KG1 (cell line): ENCODE results near the gene SYCP2L.
"Not testable (repeated sequence)": the region's sequence is repeated elsewhere in the genome, so short reads cannot be mapped to it uniquely, and the experiment has no call there.

Experiments
- DNase-seq: peaks from one replicate; lab custom pipeline; 2025; lab: John Stamatoyannopoulos, UW

Gene SYCP2L

GRCh38 chr6:10880366-10880765 lies 6.5 kb upstream of the SYCP2L start:
- no peak for DNase-seq

- not testable (repeated sequence) for DNase-seq
Observed at GRCh38 chr6:10882253-10882630, 4.6 kb upstream of the SYCP2L start.

- DNase-seq, result no peak
Observed at GRCh38 chr6:10882657-10883171, 4.1 kb upstream of the SYCP2L start.

GRCh38 chr6:10883312-10884244 lies 3.3 kb upstream of the SYCP2L start:
- no peak for DNase-seq

GRCh38 chr6:10884245-10884972 lies 2.4 kb upstream of the SYCP2L start:
- no peak for DNase-seq

- not testable (repeated sequence) for DNase-seq
Observed at GRCh38 chr6:10886365-10886690, 524 bp upstream of the SYCP2L start.

GRCh38 chr6:10890151-10890550 lies 3.3 kb downstream of the SYCP2L start:
- DNase-seq, result no peak

- DNase-seq, result no peak
Observed at GRCh38 chr6:10891960-10892359, 5.1 kb downstream of the SYCP2L start.

- DNase-seq, result no peak
Observed at GRCh38 chr6:10894958-10895357, 8.1 kb downstream of the SYCP2L start.

- no peak for DNase-seq
Observed at GRCh38 chr6:10896691-10897090, 9.8 kb downstream of the SYCP2L start.

GRCh38 chr6:10901770-10902169 lies 14.9 kb downstream of the SYCP2L start:
- DNase-seq, result peak; percentile 65

GRCh38 chr6:10904015-10904414 lies 17.2 kb downstream of the SYCP2L start:
- no peak for DNase-seq

GRCh38 chr6:10908228-10908627 lies 21.4 kb downstream of the SYCP2L start:
- DNase-seq, result no peak

GRCh38 chr6:10919520-10919919 lies 32.7 kb downstream of the SYCP2L start:
- DNase-seq, result not testable (repeated sequence)

GRCh38 chr6:10933126-10933525 lies 46.3 kb downstream of the SYCP2L start:
- no peak for DNase-seq

- DNase-seq, result no peak
Observed at GRCh38 chr6:10939840-10940239, 53.0 kb downstream of the SYCP2L start.

GRCh38 chr6:10945845-10946244 lies 59.0 kb downstream of the SYCP2L start:
- no peak for DNase-seq

GRCh38 chr6:10947966-10948365 lies 61.1 kb downstream of the SYCP2L start:
- DNase-seq, result no peak

- DNase-seq, result no peak
Observed at GRCh38 chr6:10949579-10950490, 63.0 kb downstream of the SYCP2L start.

- DNase-seq, result peak; percentile 3
Observed at GRCh38 chr6:10951675-10952282, 64.9 kb downstream of the SYCP2L start.

GRCh38 chr6:10954590-10955010 lies 67.7 kb downstream of the SYCP2L start:
- DNase-seq, result no peak

GRCh38 chr6:10956776-10957175 lies 69.9 kb downstream of the SYCP2L start:
- no peak for DNase-seq
